Measurements from ENCODE around the gene RPTOR.

The RPTOR gene

DNA sequence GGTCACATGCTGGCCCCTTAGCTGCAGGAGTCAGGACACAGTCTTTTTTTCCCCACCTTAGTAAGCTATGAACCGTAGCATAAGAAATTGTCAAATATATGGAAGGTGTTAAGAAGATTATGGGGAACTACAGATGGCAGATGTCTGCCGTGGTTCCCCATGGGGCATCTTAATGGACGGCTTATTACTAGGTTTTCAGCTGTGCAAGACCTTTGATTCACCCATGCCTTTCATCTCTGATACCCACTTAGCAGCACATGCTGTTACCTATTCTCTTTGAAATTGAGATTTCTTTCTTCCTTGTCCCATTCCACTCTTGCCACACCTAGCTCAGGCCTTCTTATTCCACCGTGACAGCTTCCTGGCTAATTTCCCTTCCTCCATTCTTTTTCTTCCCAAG lies 70.7 kb downstream of the RPTOR start:
- TF ChIP-seq, protein P1, sequence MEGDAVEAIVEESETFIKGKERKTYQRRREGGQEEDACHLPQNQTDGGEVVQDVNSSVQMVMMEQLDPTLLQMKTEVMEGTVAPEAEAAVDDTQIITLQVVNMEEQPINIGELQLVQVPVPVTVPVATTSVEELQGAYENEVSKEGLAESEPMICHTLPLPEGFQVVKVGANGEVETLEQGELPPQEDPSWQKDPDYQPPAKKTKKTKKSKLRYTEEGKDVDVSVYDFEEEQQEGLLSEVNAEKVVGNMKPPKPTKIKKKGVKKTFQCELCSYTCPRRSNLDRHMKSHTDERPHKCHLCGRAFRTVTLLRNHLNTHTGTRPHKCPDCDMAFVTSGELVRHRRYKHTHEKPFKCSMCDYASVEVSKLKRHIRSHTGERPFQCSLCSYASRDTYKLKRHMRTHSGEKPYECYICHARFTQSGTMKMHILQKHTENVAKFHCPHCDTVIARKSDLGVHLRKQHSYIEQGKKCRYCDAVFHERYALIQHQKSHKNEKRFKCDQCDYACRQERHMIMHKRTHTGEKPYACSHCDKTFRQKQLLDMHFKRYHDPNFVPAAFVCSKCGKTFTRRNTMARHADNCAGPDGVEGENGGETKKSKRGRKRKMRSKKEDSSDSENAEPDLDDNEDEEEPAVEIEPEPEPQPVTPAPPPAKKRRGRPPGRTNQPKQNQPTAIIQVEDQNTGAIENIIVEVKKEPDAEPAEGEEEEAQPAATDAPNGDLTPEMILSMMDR (IDR thresholded peaks at IDR 0.05): no peak
- H3K9me3 ChIP-seq (ENCODE audit: control insufficient read depth, low read length): no peaks in the 10 kb centered on the region
- no peak overlapping the region for H2AFZ ChIP-seq
- peaks cover 39% of the 10 kb centered on the region for H3K79me2 ChIP-seq
- H3K27ac ChIP-seq: no peak overlapping the region
- H3K4me1 ChIP-seq: no peaks in the 10 kb centered on the region
- H3K27me3 ChIP-seq (ENCODE audit: control insufficient read depth, insufficient read depth, low read length): no peaks in the 10 kb centered on the region
- no peaks in the 10 kb centered on the region for H3K36me3 ChIP-seq (ENCODE audit: control insufficient read depth, insufficient read depth, low read length)
- no peak overlapping the region for H3K9ac ChIP-seq
- H3K4me2 ChIP-seq (ENCODE audit: low read length): no peak overlapping the region
- no peak overlapping the region for H3K4me3 ChIP-seq (ENCODE audit: low read depth, low read length)

- Histone ChIP-seq H3K9me3 (ENCODE audit: control insufficient read depth, low read length) (no peaks in the 10 kb centered on the region), H3K36me3 (ENCODE audit: control insufficient read depth, insufficient read depth, low read length) (no peaks in the 10 kb centered on the region), H3K27me3 (ENCODE audit: control insufficient read depth, insufficient read depth, low read length) (no peaks in the 10 kb centered on the region), H2AFZ (no peak overlapping the region), H3K79me2 (peaks cover 40% of the 10 kb centered on the region), H3K4me1 (no peaks in the 10 kb centered on the region), H3K9ac (no peak overlapping the region), H3K4me3 (ENCODE audit: low read depth, low read length) (no peak overlapping the region), H3K27ac (no peak overlapping the region), H3K4me2 (ENCODE audit: low read length) (no peak overlapping the region)
- TF ChIP-seq, protein P1 (IDR thresholded peaks at IDR 0.05): no peak
Observed at GRCh38 chr17:80616705-80617104, 72.1 kb downstream of the RPTOR start.

- no peaks in the 10 kb centered on the region for H3K9me3 ChIP-seq (ENCODE audit: control insufficient read depth, low read length)
- no peaks in the 10 kb centered on the region for H3K4me1 ChIP-seq
- H3K4me2 ChIP-seq (ENCODE audit: low read length): no peak overlapping the region
- H3K27ac ChIP-seq: no peak overlapping the region
- H2AFZ ChIP-seq: no peak overlapping the region
- H3K79me2 ChIP-seq: peaks cover 31% of the 10 kb centered on the region
- no peak overlapping the region for H3K9ac ChIP-seq
- H3K4me3 ChIP-seq (ENCODE audit: low read depth, low read length): no peak overlapping the region
- H3K27me3 ChIP-seq (ENCODE audit: control insufficient read depth, insufficient read depth, low read length): no peaks in the 10 kb centered on the region
- TF ChIP-seq, protein P1 (IDR thresholded peaks at IDR 0.05): no peak
- no peaks in the 10 kb centered on the region for H3K36me3 ChIP-seq (ENCODE audit: control insufficient read depth, insufficient read depth, low read length)
Observed at GRCh38 chr17:80618304-80618703, 73.7 kb downstream of the RPTOR start.

- Histone ChIP-seq H3K4me2 (ENCODE audit: low read length) (no peak overlapping the region), H3K9ac (no peak overlapping the region), H3K9me3 (ENCODE audit: control insufficient read depth, low read length) (no peaks in the 10 kb centered on the region), H3K4me3 (ENCODE audit: low read depth, low read length) (no peak overlapping the region), H3K27me3 (ENCODE audit: control insufficient read depth, insufficient read depth, low read length) (no peaks in the 10 kb centered on the region), H3K36me3 (ENCODE audit: control insufficient read depth, insufficient read depth, low read length) (no peaks in the 10 kb centered on the region), H3K27ac (no peak overlapping the region), H3K4me1 (no peaks in the 10 kb centered on the region), H2AFZ (no peak overlapping the region), H3K79me2 (peaks cover 25% of the 10 kb centered on the region)
- TF ChIP-seq, protein P1 (IDR thresholded peaks at IDR 0.05): no peak
Observed at GRCh38 chr17:80619535-80620235, 75.0 kb downstream of the RPTOR start.

Data from parathyroid adenoma (tissue), 2 donors.